ENCODE results near the gene ANKRD33B.

- no peak for TF ChIP-seq CTCF (IDR thresholded peaks at IDR 0.05)
- no peak for TF ChIP-seq POLR2A (IDR thresholded peaks at IDR 0.05)
Measured at GRCh38 chr5:10655161-10655971, 91.5 kb downstream of the ANKRD33B start.

Measured in tibial nerve (tissue), 3 donors.